ENCODE results near the gene MIA3.
"Not testable (repeated sequence)": the region's sequence is repeated elsewhere in the genome, so short reads cannot be mapped to it uniquely, and the experiment has no call there.

MIA3 gene

GRCh38 chr1:222622765-222623164 lies 4.9 kb downstream of the MIA3 start:
- no peak for DNase-seq (ENCODE audit: low spot score)

- no peak for DNase-seq (ENCODE audit: low spot score)
These were observed 5.6 kb downstream of the MIA3 start for GRCh38 chr1:222623458-222623857.

- no peak for DNase-seq (ENCODE audit: low spot score)
These were observed 6.3 kb downstream of the MIA3 start for GRCh38 chr1:222624214-222624613.

GRCh38 chr1:222627232-222627631 lies 9.3 kb downstream of the MIA3 start:
- no peak for DNase-seq (ENCODE audit: low spot score)

GRCh38 chr1:222629921-222630535 lies 12.1 kb downstream of the MIA3 start:
- DNase-seq (ENCODE audit: low spot score), result no peak

GRCh38 chr1:222631611-222632208 lies 13.8 kb downstream of the MIA3 start:
- no peak for DNase-seq (ENCODE audit: low spot score)

DNA sequence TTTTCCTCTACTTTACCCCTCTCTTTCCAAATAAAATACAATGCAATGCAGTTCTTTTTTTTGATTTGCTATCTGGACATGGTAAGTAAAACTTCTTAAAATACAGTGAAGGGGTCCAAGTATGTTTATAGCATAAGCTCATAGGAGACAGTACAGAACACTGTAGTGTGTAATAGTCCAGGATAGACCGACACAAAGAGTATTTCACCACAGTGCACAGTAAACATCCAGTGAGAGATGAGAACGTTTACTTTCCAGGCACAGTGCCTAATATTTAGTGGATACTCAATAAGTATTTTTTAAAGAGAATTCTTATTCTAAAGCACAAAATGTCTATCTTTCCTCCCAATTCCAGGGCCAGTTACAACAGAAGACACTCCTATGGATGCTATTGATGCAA lies 14.9 kb downstream of the MIA3 start:
- DNase-seq (ENCODE audit: low spot score), result no peak

DNA sequence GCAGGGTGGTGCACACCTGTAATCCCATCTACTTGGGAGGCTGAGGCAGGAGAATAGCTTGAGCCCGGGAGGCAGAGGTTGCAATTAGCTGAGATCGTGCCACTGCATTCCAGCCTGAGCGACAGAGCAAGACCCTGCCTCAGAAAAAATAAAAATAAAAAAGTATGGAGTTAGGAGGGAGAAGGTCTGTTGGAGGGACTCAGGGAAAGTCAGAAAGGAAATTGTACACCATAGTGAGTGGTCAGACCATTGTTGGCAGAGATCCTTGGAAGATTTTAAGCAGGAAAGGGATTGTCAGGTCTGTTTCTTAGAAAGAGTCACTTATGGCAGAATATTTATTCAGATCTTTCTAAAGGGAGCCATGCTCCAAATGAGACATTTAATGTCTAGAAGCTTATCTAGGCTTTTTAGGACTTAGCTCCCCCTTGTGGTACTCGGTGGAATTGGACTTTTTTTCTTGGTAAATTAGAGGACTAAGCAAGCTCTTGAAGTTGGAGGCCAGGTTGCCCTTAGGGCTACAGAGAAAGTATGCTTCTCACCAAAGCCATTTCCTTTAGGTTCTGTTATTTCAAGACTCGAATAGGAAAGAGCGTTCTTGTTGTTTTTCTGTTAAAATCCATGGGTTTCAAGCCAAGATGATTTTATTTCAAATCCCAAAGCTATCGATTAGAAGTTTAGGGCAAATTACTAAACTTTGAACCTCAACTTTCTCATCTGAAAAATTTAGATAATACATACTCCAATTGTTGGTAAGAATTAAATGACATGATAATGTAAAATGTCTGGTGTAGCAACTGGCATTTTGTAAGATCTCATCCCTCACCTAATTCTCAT lies 16.5 kb downstream of the MIA3 start:
- peak; percentile 95 for DNase-seq (ENCODE audit: low spot score)

DNA sequence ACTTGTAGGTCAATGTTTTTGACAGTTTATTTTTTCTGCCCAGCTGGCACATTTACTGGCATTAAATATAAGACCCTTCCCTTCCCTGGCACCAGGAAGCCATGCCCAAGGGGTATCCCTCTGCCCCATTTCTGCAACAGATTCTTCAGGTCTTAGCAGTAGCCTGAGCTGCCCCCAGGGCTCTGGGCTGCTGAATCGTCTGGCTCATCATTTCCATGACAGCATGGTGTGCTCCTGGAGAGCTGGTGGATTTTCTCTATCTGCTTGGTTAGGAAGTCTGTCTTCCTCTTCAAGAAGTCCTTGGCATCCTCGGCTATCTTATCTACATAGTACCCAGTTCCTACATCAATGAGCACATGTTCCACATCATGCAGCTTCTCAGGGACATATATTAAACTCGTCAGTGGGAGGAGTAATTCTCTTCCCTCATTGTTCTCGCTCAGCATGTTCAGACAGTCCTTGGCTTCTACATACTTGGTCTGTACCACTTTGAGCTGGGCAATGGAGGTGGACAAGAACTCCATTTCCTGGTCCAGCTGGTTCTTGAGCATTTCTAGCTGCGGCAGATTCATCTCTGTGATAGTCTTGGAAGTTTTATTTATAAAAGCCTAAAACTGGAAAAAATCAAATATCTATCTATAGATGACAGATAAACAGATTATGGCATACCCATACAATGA lies 23.5 kb downstream of the MIA3 start:
- DNase-seq (ENCODE audit: low spot score), result no peak

- DNase-seq (ENCODE audit: low spot score), result no peak
These were observed 24.6 kb downstream of the MIA3 start for GRCh38 chr1:222642468-222642867.

DNA sequence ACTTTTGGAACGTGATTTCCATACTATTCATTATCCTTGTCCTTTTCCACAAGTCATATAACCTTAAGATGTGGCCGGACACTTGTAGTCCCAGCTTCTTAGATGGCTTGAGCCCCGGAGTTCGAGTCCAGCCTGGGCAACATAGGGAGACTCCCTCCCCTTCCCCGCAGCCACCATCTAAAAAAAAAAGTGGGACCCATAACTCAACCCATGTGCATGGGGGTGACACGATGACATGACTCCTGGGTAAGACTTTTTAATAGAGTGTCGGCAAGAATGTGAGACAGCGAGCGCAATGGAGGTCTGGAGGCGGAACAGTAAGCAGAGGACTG lies 25.7 kb downstream of the MIA3 start:
- DNase-seq (ENCODE audit: low spot score), result no peak

DNA sequence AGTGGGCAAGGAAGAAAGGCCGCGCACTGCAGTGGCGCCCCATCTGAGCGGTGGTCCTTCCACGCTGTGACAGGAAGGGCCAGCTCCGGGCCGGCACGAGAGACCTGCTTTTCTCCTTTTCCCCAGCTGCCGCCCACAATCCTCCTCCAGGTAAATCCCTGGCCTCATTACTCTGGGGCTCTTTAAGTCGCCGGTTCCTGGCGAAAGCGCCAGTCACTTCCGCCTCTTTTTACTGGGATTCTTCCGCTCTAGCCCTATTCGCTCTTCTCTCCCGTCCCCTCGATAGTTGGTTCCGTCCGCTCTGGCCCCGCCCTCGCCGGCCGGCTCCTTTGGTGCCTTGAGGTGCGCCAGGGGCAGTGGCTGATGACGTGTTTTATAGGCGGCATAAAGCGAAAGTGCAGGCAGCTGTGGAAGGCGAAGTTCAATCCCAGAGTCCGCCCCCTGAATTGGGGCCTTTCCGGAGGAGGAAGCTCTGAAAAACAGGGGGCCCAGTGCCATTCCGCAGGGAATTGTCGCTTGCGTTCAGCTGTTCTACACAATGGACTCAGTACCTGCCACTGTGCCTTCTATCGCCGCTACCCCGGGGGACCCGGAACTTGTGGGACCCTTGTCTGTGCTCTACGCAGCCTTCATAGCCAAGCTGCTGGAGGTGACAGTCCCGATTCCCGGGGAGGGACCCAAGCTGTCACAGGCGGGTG lies 26.2 kb downstream of the MIA3 start:
- peak; percentile 99 for DNase-seq (ENCODE audit: low spot score)

DNA sequence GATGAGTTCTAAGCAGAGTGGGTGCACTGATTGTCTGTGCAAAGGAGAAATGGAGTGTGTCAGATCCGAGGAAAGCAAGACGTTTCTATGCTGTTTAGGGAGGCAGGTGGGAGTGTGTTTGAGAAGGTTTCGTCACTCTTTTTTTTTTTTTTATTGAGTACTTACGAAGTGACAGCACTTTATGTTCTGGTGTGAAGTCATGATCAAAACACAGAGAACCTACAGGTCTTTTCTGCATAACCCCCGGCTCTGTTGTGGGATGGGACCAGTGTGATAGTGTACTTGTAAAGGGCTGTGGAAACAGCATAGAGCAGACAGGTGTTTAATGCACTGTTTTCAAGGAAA lies 26.7 kb downstream of the MIA3 start:
- DNase-seq (ENCODE audit: low spot score), result no peak

GRCh38 chr1:222652676-222653075 lies 34.8 kb downstream of the MIA3 start:
- DNase-seq (ENCODE audit: low spot score), result no peak

DNA sequence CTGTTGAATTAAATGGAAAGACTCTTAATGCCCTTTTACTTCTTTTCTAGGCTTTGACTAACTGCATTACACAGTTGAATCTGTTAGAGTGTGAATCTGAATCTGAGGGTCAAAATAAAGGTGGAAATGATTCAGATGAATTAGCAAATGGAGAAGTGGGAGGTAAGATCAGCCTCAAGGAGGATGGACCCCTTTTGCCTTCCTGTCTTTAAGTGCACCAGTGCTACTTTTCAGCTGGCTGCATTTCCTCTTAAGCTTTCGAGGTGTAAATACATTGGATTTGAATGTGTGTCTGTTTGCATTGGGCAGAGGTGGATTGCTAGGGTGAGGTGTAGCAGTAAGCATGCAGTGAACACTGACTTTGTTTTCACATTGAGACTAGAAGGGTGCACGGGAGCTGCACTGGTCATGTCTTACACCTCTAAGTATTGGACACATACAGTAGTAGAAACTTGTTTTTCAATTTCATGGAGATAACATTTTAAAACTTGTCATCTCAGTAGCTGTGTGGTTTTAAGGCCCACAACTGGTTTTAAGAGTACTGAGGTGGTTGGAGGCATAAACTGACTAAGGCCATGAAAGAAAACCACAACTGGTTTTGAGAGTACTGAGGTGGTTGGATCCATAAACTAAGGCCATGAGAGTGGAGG lies 35.4 kb downstream of the MIA3 start:
- DNase-seq (ENCODE audit: low spot score), result no peak

DNA sequence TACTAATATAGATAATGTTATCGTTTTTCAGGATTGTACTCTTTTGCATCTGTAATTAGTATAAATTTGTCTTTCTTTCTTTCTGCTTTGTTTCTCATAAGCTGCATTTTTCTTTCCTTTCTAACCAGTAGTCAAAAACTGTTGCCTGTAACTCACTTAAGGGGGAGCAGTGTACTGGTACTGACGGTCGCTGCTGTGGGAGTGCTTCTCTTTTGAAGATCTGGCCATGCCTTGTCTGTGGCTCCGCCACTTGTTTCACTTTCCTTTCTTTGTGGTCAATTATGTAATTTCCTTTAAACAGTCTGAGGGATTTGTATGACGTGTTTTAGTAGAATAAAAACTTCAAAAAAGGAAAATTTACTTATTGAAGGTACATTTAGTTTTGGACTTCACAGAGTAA lies 37.0 kb downstream of the MIA3 start:
- DNase-seq (ENCODE audit: low spot score), result peak; percentile 94

DNA sequence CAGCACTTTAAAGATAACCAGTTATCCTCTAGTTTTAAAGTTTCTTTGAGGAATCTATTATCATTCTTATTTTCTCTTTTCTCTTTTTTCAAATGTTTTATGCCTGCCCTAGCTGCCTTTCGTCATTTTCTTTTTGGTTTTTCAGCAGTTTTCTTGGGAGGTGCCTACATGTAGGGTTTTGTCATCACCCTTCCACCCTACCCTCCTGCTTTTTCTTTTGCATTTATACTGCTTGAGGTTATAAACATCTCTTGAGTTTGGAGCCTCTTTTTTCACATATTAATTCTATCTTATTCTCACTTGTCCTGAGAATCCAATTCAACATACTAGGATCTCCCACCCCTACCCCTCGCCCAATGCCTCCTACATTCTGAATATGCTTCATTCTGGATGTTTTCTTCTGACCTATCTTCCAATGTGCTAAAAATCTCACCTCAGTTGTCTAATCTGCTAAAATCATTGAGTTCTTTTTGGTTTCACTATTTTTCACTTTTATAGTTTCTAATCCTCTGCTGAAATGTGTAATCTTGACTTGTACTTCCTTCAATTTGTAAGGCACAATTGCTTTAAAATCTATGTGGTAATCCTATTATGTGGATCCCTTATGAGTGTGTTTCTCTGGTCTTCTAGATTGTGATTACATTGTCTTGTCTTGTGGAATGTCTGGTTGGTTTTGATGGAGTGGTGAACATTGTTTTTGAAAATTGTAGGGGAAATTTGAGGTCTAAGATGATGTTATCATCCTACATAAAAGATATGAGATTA lies 38.7 kb downstream of the MIA3 start:
- DNase-seq (ENCODE audit: low spot score), result no peak

DNA sequence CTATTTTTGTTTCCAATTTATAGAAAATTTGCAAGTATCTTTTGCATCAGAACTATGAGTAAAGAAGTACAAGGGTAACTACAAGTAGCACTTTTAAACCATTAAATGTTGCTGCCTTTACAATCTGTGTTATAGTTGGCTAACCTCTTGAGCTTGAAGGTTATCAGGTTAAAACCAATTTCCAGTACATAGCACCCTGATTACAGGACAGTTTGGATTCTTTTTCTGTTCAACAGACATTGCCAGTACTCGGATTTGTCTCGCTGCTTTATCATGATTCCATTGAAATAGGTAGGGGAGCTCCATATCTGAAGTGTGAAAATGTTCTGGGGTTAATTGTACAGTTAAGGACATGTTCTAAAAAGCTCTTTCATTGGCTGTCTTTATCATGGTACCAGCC lies 40.0 kb downstream of the MIA3 start:
- no peak for DNase-seq (ENCODE audit: low spot score)

GRCh38 chr1:222663431-222663934 lies 45.6 kb downstream of the MIA3 start:
- no peak for DNase-seq (ENCODE audit: low spot score)

DNA sequence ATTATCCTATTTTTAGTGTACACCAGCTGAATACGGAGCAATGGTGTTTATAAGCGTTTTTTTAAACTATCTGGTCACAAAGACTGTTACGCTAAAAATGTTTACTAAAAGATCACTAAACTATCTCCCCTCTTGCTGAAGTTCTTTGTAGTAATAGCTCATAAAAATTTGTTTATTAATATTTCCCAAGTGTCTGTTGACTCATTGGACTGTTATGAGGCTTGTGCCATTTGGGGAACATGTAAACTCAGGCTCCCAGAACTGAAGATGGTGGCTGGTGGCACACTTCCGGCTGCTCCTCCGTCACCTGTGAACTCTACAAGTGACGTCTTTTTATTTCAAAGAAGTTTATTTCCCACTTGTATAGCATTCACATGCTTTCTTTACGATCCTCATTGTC lies 48.1 kb downstream of the MIA3 start:
- DNase-seq (ENCODE audit: low spot score), result no peak

GRCh38 chr1:222668184-222668583 lies 50.3 kb downstream of the MIA3 start:
- not testable (repeated sequence) for DNase-seq (ENCODE audit: low spot score)

Measured in NAMALWA (cell line).